T-helper 2 cell (primary cell): ENCODE results near the gene C2orf15.
"Not testable (repeated sequence)": the region's sequence is repeated elsewhere in the genome, so short reads cannot be mapped to it uniquely, and the experiment has no call there.

Experiments
- DNase-seq, 5 experiments: peaks; one replicate each; pipeline versions ENCODE4 v3.0.0 to v3.0.0-alpha.2; 2012 to 2022

Gene C2orf15

GRCh38 chr2:99169534-99169933 is 28.0 kb downstream of the C2orf15 start:
- peak in 1 of 5 experiments; percentile 75 for DNase-seq

GRCh38 chr2:99171377-99172140 is 30.1 kb downstream of the C2orf15 start:
- no peak for DNase-seq

GRCh38 chr2:99180755-99181623 is 39.5 kb downstream of the C2orf15 start, which contains the start of the genes MITD1 and MRPL30:
Gene MITD1, minus strand, starts transcription at chr2:99181058. Its CDS starts 77 bp downstream, at chr2:99180981.
Gene MRPL30, plus strand, starts transcription at chr2:99181184. Its CDS starts 5,020 bp downstream, at chr2:99186204.
- DNase-seq, result peak; percentile 74 to 95 (median 85)

- peak in 1 of 5 experiments; percentile 38 for DNase-seq
Measured at GRCh38 chr2:99181624-99182000, 40.1 kb downstream of the C2orf15 start.

- DNase-seq, result no peak
Measured at GRCh38 chr2:99183025-99183424, 41.5 kb downstream of the C2orf15 start.

- no peak for DNase-seq
Measured at GRCh38 chr2:99184811-99185210, 43.3 kb downstream of the C2orf15 start.

- no peak for DNase-seq
Measured at GRCh38 chr2:99187011-99187410, 45.5 kb downstream of the C2orf15 start.

- DNase-seq, result no peak
Measured at GRCh38 chr2:99188357-99188756, 46.9 kb downstream of the C2orf15 start.

GRCh38 chr2:99190548-99190947 is 49.0 kb downstream of the C2orf15 start:
- no peak for DNase-seq

- not testable (repeated sequence) for DNase-seq
Measured at GRCh38 chr2:99192364-99192763, 50.9 kb downstream of the C2orf15 start.

- no peak for DNase-seq
Measured at GRCh38 chr2:99198103-99198841, 56.8 kb downstream of the C2orf15 start.

- no peak for DNase-seq
Measured at GRCh38 chr2:99200076-99200800, 58.7 kb downstream of the C2orf15 start.
